PFSK-1 (cell line): ENCODE results near the gene GNG3.

Experiments used
- FOXP2 ChIP-seq: optimal IDR thresholded peaks from 2 replicates; pipeline ENCODE3; 2011; ENCODE audit warnings: borderline replicate concordance, control low read depth, inconsistent platforms; ENCODE audit not compliant: insufficient read depth; ENCODE audit errors: extremely low read length, extremely low read depth
- POLR2AphosphoS5 ChIP-seq: IDR thresholded peaks from 2 replicates; pipeline ENCODE4 v1.6.1; 2012; ENCODE audit warnings: low read depth, mild to moderate bottlenecking, control low read depth, low read length, moderate library complexity
- SIN3A ChIP-seq: IDR thresholded peaks from 2 replicates; pipeline ENCODE4 v1.6.1; 2012; ENCODE audit warnings: mild to moderate bottlenecking, low read length, moderate library complexity, borderline replicate concordance; ENCODE audit not compliant: insufficient read depth
- TAF1 ChIP-seq: IDR thresholded peaks from 2 replicates; pipeline ENCODE4 v1.6.1; 2012; ENCODE audit warnings: low read length, control low read depth, borderline replicate concordance; ENCODE audit not compliant: insufficient read depth
- TF ChIP-seq, protein P1 (sequence below), 2 experiments: IDR thresholded peaks; 2 replicates each; pipeline versions ENCODE4 v1.6.1 to v1.8.0; 2011 to 2012; ENCODE audit warnings: low read depth in 2 of 2, low read length in 2 of 2, control low read depth in 1 of 2, inconsistent platforms in 1 of 2, mild to moderate bottlenecking in 1 of 2, moderate library complexity in 1 of 2; ENCODE audit not compliant: insufficient read depth in 1 of 2

GNG3 gene

GRCh38 chr11:62708793-62709192 is 1.3 kb downstream of the GNG3 start:
- TF ChIP-seq FOXP2 (no peak), SIN3A (no peak), TAF1 (no peak), POLR2AphosphoS5 (no peak; the same call in 1 of the 2 replicates)
- TF ChIP-seq, protein P1, sequence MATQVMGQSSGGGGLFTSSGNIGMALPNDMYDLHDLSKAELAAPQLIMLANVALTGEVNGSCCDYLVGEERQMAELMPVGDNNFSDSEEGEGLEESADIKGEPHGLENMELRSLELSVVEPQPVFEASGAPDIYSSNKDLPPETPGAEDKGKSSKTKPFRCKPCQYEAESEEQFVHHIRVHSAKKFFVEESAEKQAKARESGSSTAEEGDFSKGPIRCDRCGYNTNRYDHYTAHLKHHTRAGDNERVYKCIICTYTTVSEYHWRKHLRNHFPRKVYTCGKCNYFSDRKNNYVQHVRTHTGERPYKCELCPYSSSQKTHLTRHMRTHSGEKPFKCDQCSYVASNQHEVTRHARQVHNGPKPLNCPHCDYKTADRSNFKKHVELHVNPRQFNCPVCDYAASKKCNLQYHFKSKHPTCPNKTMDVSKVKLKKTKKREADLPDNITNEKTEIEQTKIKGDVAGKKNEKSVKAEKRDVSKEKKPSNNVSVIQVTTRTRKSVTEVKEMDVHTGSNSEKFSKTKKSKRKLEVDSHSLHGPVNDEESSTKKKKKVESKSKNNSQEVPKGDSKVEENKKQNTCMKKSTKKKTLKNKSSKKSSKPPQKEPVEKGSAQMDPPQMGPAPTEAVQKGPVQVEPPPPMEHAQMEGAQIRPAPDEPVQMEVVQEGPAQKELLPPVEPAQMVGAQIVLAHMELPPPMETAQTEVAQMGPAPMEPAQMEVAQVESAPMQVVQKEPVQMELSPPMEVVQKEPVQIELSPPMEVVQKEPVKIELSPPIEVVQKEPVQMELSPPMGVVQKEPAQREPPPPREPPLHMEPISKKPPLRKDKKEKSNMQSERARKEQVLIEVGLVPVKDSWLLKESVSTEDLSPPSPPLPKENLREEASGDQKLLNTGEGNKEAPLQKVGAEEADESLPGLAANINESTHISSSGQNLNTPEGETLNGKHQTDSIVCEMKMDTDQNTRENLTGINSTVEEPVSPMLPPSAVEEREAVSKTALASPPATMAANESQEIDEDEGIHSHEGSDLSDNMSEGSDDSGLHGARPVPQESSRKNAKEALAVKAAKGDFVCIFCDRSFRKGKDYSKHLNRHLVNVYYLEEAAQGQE (IDR thresholded peaks at IDR 0.05; ENCODE audit: insufficient read depth in 1 of 2, low read depth in 2 of 2, low read length in 2 of 2), result no peak

GRCh38 chr11:62709247-62710000 is 1.9 kb downstream of the GNG3 start:
- TF ChIP-seq POLR2AphosphoS5, result peak; percentile 73
- TF ChIP-seq SIN3A, result no peak
- TF ChIP-seq FOXP2, result peak; percentile 27
- peak; percentile 50; the same call in 1 of the 2 replicates for TF ChIP-seq TAF1
- TF ChIP-seq, protein P1 (IDR thresholded peaks at IDR 0.05; ENCODE audit: insufficient read depth in 1 of 2, low read depth in 2 of 2, low read length in 2 of 2), result no peak

DNA sequence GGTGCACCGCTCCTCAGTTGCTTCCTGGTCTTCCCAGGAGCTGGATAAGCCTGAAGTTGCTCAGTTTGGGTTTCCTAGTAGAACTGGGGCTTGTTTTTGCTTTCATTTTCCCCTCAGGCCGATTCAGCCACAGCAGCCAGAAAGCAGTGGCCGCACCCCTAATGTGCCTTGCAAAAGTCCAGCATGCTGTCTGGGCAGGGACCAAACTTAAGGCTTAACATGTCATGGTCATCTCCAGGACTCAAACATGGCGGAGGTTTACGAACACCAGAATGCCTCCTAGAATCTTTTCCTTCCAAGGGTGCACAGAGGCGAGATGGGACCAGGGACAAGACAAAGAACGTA is 2.5 kb downstream of the GNG3 start:
- TF ChIP-seq SIN3A (no peak), FOXP2 (no peak), POLR2AphosphoS5 (no peak), TAF1 (no peak)
- TF ChIP-seq, protein P1 (IDR thresholded peaks at IDR 0.05; ENCODE audit: insufficient read depth in 1 of 2, low read depth in 2 of 2, low read length in 2 of 2), result no peak

DNA sequence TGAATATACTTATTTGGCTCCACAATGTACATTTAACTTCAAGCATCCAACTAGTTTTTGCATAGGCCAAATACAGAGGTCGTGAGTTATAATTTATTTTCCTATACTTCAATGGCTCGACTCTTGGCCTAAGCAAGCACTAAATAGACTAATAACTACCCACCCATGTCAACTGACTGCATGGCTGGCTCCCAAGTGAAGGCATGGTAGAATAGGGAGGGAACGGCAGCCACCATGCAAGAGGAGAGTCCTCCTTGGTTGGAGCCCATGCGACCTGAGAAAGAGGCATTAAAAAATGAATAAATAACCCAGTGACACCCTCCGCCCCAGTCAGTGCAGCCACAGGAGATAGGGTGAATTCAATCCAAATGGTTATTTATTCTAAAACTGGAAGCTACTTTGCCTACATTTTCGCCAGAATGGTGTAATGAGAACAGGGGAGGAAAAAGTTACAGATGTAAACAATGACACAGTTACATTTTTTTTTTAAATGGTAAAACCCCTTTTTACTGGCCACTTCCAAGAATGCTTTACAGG is 4.9 kb downstream of the GNG3 start:
- no peak for TF ChIP-seq SIN3A
- TF ChIP-seq FOXP2, result no peak
- no peak for TF ChIP-seq TAF1
- TF ChIP-seq, protein P1 (IDR thresholded peaks at IDR 0.05; ENCODE audit: insufficient read depth in 1 of 2, low read depth in 2 of 2, low read length in 2 of 2), result no peak
- no peak for TF ChIP-seq POLR2AphosphoS5
